H1 (cell line): Measurements from ENCODE around the gene ERC1. TPM values are rescaled to one million over a fixed set of nuclear protein-coding genes. Genes with fewer than 3 reads are reported as not detected.

Experiments
- CTCF ChIA-PET: fragments of 300-600 bp; sonication (Branson Sonifier 250); formaldehyde crosslinking; loops from one replicate; lab custom pipeline; 2021; ENCODE audit not compliant: partially characterized antibody; lab: Charles Lee
- POLR2A ChIA-PET: fragments of 300-600 bp; sonication (Branson Sonifier 250); formaldehyde crosslinking; loops from one replicate; lab custom pipeline; 2021; ENCODE audit warnings: inconsistent platforms; ENCODE audit not compliant: partially characterized antibody; lab: Charles Lee
- DNase-seq, 2 experiments: peaks; one replicate each; pipeline versions ENCODE4 v3.0.0 to v3.0.0-alpha.2; 2010 to 2022; ENCODE audit warnings: low spot score in 2 of 2, low read depth in 1 of 2, mixed read lengths in 1 of 2
- FAIRE-seq: peaks from 2 replicates; lab custom pipeline; 2011; peaks lifted over from hg19 to GRCh38; lab: Jason Lieb, UNC
- H2AFZ ChIP-seq: 2 replicates; pipeline ENCODE4 v1.8.1; 2012; ENCODE audit warnings: low read length, inconsistent platforms
- H2AK5ac ChIP-seq: 2 replicates; pipeline ENCODE4 v1.6.1; 2013; ENCODE audit warnings: low read depth, low read length
- H2BK120ac ChIP-seq: replicated peaks from 2 replicates; pipeline ENCODE3; 2013; ENCODE audit warnings: low read depth, low read length, inconsistent platforms
- H2BK12ac ChIP-seq: 2 replicates; pipeline ENCODE4 v1.6.1; 2013; ENCODE audit warnings: low read depth, low read length
- H2BK15ac ChIP-seq: 2 replicates; pipeline ENCODE4 v1.6.1; 2013; ENCODE audit warnings: low read length
- H2BK20ac ChIP-seq: 2 replicates; pipeline ENCODE4 v1.6.1; 2013; ENCODE audit warnings: low read length
- H2BK5ac ChIP-seq: 2 replicates; pipeline ENCODE4 v1.6.1; 2013; ENCODE audit warnings: low read depth, low read length
- H3K14ac ChIP-seq: 2 replicates; pipeline ENCODE4 v1.6.1; 2013; ENCODE audit warnings: inconsistent platforms; ENCODE audit not compliant: insufficient read length
- H3K18ac ChIP-seq: 2 replicates; pipeline ENCODE4 v1.6.1; 2013; ENCODE audit warnings: low read length; ENCODE audit errors: extremely low read depth
- H3K23ac ChIP-seq: 2 replicates; pipeline ENCODE4 v1.6.1; 2013; ENCODE audit warnings: inconsistent platforms; ENCODE audit not compliant: insufficient read length
- H3K23me2 ChIP-seq: 2 replicates; pipeline ENCODE4 v1.6.1; 2013; ENCODE audit warnings: low read depth, low read length
- H3K27ac ChIP-seq: 2 replicates; pipeline ENCODE4 v1.6.1; 2011; ENCODE audit warnings: low read depth, low read length, inconsistent platforms
- H3K27me3 ChIP-seq, 4 experiments: replicated peaks in 1 of 4; 1 replicate in 1 of 4; 2 replicates in 3 of 4; pipeline versions ENCODE4 v1.6.1 to v1.8.1; 2011 to 2013; ENCODE audit warnings: low read length in 3 of 4, mild to moderate bottlenecking in 3 of 4, inconsistent platforms in 2 of 4, mixed read lengths in 2 of 4, moderate library complexity in 1 of 4; ENCODE audit not compliant: control insufficient read depth in 3 of 4, insufficient read depth in 3 of 4; ENCODE audit errors: extremely low read depth in 1 of 4
- H3K36me3 ChIP-seq, 4 experiments: 2 replicates each; pipeline versions ENCODE4 v1.6.1 to v1.8.1; 2011 to 2013; ENCODE audit warnings: mild to moderate bottlenecking in 4 of 4, low read length in 3 of 4, moderate library complexity in 2 of 4, control low read depth in 1 of 4, inconsistent platforms in 1 of 4; ENCODE audit not compliant: insufficient read depth in 4 of 4, control insufficient read depth in 2 of 4
- H3K4ac ChIP-seq: replicated peaks from 2 replicates; pipeline ENCODE3; 2013; ENCODE audit warnings: low read length, low read depth, mixed read lengths, inconsistent platforms; ENCODE audit not compliant: insufficient read length
- H3K4me1 ChIP-seq, 4 experiments: replicated peaks in 1 of 4; 1 replicate in 1 of 4; 2 replicates in 3 of 4; pipeline versions ENCODE4 v1.6.1 to v1.8.1; 2011 to 2013; ENCODE audit warnings: low read length in 3 of 4, inconsistent platforms in 2 of 4, mixed read lengths in 1 of 4; ENCODE audit not compliant: insufficient read depth in 4 of 4, control insufficient read depth in 3 of 4
- H3K4me2 ChIP-seq, 2 experiments: 2 replicates each; pipeline versions ENCODE4 v1.6.1 to v1.8.1; 2011 to 2013; ENCODE audit warnings: low read depth in 2 of 2, low read length in 2 of 2, control low read depth in 1 of 2, inconsistent platforms in 1 of 2, mild to moderate bottlenecking in 1 of 2; ENCODE audit not compliant: insufficient read depth in 1 of 2
- H3K4me3 ChIP-seq, 4 experiments: fragments of 200-600, 300-600 bp in 1 of 4; sonication (generic), shearing (Covaris generic), sonication (Bioruptor Twin) in 1 of 4; 2 replicates each; pipeline versions ENCODE4 v1.5.1 to v1.8.1; 2011 to 2016; ENCODE audit warnings: low read length in 4 of 4, low read depth in 3 of 4, control low read depth in 2 of 4, inconsistent platforms in 2 of 4, mild to moderate bottlenecking in 2 of 4, mixed read lengths in 1 of 4, moderate library complexity in 1 of 4; ENCODE audit not compliant: insufficient read depth in 2 of 4; ENCODE audit errors: extremely low read depth in 1 of 4
- H3K56ac ChIP-seq: replicated peaks from 2 replicates; pipeline ENCODE3; 2013; ENCODE audit warnings: low read depth, mild to moderate bottlenecking, mixed read lengths, low read length, inconsistent platforms; ENCODE audit not compliant: insufficient read length
- H3K79me1 ChIP-seq: 2 replicates; pipeline ENCODE4 v1.6.1; 2013; ENCODE audit warnings: low read depth, low read length, control low read depth
- H3K79me2 ChIP-seq, 2 experiments: 2 replicates each; pipeline versions ENCODE4 v1.6.1 to v1.8.1; 2012 to 2013; ENCODE audit warnings: low read length in 2 of 2, mild to moderate bottlenecking in 2 of 2, inconsistent platforms in 1 of 2; ENCODE audit not compliant: insufficient read depth in 2 of 2, control insufficient read depth in 1 of 2
- H3K9ac ChIP-seq, 4 experiments: replicated peaks in 1 of 4; 1 replicate in 1 of 4; 2 replicates in 3 of 4; pipeline versions ENCODE4 v1.6.1 to v1.8.1; 2011 to 2013; ENCODE audit warnings: low read depth in 3 of 4, low read length in 3 of 4, control low read depth in 2 of 4, mild to moderate bottlenecking in 2 of 4, moderate library complexity in 2 of 4, inconsistent platforms in 1 of 4; ENCODE audit errors: extremely low read depth in 1 of 4
- H3K9me3 ChIP-seq, 2 experiments: 2 replicates each; pipeline versions ENCODE4 v1.6.1 to v1.8.1; 2012 to 2013; ENCODE audit warnings: mild to moderate bottlenecking in 2 of 2, moderate library complexity in 2 of 2, control low read depth in 1 of 2, inconsistent platforms in 1 of 2, low read depth in 1 of 2, low read length in 1 of 2, mixed read lengths in 1 of 2; ENCODE audit not compliant: insufficient read depth in 2 of 2
- H4K20me1 ChIP-seq, 2 experiments: replicated peaks in 1 of 2; 2 replicates each; pipeline versions ENCODE3 to v1.8.1; 2011 to 2013; ENCODE audit warnings: inconsistent platforms in 2 of 2, low read length in 2 of 2, mild to moderate bottlenecking in 1 of 2; ENCODE audit not compliant: insufficient read depth in 2 of 2, control insufficient read depth in 1 of 2
- H4K5ac ChIP-seq: 2 replicates; pipeline ENCODE4 v1.6.1; 2013; ENCODE audit warnings: low read length, low read depth, mixed read lengths, inconsistent platforms; ENCODE audit not compliant: insufficient read length
- H4K8ac ChIP-seq: 2 replicates; pipeline ENCODE4 v1.8.0; 2013; ENCODE audit warnings: mild to moderate bottlenecking, moderate library complexity, low read length, inconsistent platforms; ENCODE audit not compliant: insufficient read depth; ENCODE audit errors: extremely low read depth
- H4K91ac ChIP-seq: replicated peaks from 2 replicates; pipeline ENCODE3; 2013; ENCODE audit warnings: low read length, mixed read lengths, inconsistent platforms; ENCODE audit not compliant: insufficient read length
- FOSL1 ChIP-seq: IDR thresholded peaks from 2 replicates; pipeline ENCODE4 v1.6.1; 2011; ENCODE audit warnings: mild to moderate bottlenecking, low read depth, low read length, moderate library complexity; ENCODE audit not compliant: insufficient read depth
- RBBP5 ChIP-seq: IDR thresholded peaks from 2 replicates; pipeline ENCODE4 v1.7.1; 2012; ENCODE audit warnings: low read depth, mild to moderate bottlenecking, inconsistent platforms, low read length, moderate library complexity, borderline replicate concordance
- RNF2 ChIP-seq: fragments of 200-900, 300-1000 bp; sonication (generic); IDR thresholded peaks from 2 replicates; pipeline ENCODE4 v1.7.1; 2016; ENCODE audit warnings: borderline replicate concordance, low read depth, mild to moderate bottlenecking, antibody characterized with exemption, low read length; ENCODE audit not compliant: poor library complexity, severe bottlenecking; ENCODE audit errors: missing control alignments
- TAF7 ChIP-seq: optimal IDR thresholded peaks from 2 replicates; pipeline ENCODE3; 2011; ENCODE audit warnings: low read depth, mild to moderate bottlenecking, inconsistent platforms, low read length, moderate library complexity, borderline replicate concordance
- ZNF274 ChIP-seq: IDR thresholded peaks from 2 replicates; pipeline ENCODE4 v1.7.0; 2012; ENCODE audit warnings: low read length, borderline replicate concordance; ENCODE audit errors: extremely low read depth
- WGBS, 2 experiments: shearing (Covaris generic) in 1 of 2; methylation state at CpG; one replicate each; pipeline versions ENCODE4 v1.1.6 to v1.1.7; 2013 to 2015; ENCODE audit warnings: low lambda C conversion rate in 2 of 2, mixed read lengths in 2 of 2, inconsistent platforms in 1 of 2, low coverage in 1 of 2, missing lambda C conversion rate in 1 of 2; ENCODE audit not compliant: insufficient replicate concordance in 2 of 2, insufficient coverage in 1 of 2, insufficient read length in 1 of 2; ENCODE audit errors: extremely low coverage in 1 of 2, missing lambda C conversion rate in 1 of 2; 5-methylcytosine and 5-hydroxymethylcytosine counted together
- polyA plus RNA-seq, 7 experiments: library from polyadenylated mRNA; depleted of rRNA in 3 of 7; stranded (reverse) in 5 of 7; unstranded in 2 of 7; fragments of >200 nt in 5 of 7; fragments of 200-250 nt in 2 of 7; gene quantifications; 1 replicate in 5 of 7; 2 replicates in 1 of 7; 4 replicates in 1 of 7; pipeline versions ENCODE4 v1.2.1 to v1.2.3, GENCODE V29; 2011 to 2013; ENCODE audit warnings: missing spikeins in 2 of 7, mixed read lengths in 2 of 7
- total RNA-seq: library from RNA; stranded (reverse); fragmentation: NEBNext Ultra II Directional; extraction: Animal tissue kit (Norgen Biotek cat#: 25700); gene quantifications from 2 replicates; pipeline ENCODE4 v1.2.1, GENCODE V29; 2021
- TF ChIP-seq, protein P1 (sequence below): IDR thresholded peaks from 2 replicates; pipeline ENCODE4 v1.6.1; 2012; ENCODE audit warnings: inconsistent platforms

Gene ERC1
- total and polyA plus RNA-seq, 2 of the 8 experiments (the other 6 are each of a cell fraction or from before 2014, with no cell fraction given), result 7.8 to 45.7 TPM

GRCh38 chr12:1357711-1358110 is 366.7 kb downstream of the ERC1 start:
- no peak overlapping the region for H4K8ac ChIP-seq
- no peak overlapping the region for H4K5ac ChIP-seq
- H2BK12ac ChIP-seq, result no peak overlapping the region
- TF ChIP-seq RBBP5, result no peak
- no peak for TF ChIP-seq ZNF274
- no peak for TF ChIP-seq TAF7
- no peak for TF ChIP-seq RNF2
- TF ChIP-seq, protein P1, sequence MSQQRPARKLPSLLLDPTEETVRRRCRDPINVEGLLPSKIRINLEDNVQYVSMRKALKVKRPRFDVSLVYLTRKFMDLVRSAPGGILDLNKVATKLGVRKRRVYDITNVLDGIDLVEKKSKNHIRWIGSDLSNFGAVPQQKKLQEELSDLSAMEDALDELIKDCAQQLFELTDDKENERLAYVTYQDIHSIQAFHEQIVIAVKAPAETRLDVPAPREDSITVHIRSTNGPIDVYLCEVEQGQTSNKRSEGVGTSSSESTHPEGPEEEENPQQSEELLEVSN, result no peak
- TF ChIP-seq FOSL1, result no peak
- H3K23me2 ChIP-seq, result no peaks in the 10 kb centered on the region
- no peaks in the 10 kb centered on the region for H3K36me3 ChIP-seq
- H3K27me3 ChIP-seq, result no peaks in the 10 kb centered on the region
- H3K79me2 ChIP-seq, result no peaks in the 10 kb centered on the region
- DNase-seq, result no peak
- no peak overlapping the region for H3K4me3 ChIP-seq
- no peak overlapping the region for H2BK5ac ChIP-seq
- no peak overlapping the region for H3K27ac ChIP-seq
- H4K91ac ChIP-seq, result no peak overlapping the region
- H3K4me2 ChIP-seq, result no peak overlapping the region
- H2BK120ac ChIP-seq, result no peak overlapping the region
- H3K23ac ChIP-seq, result no peak overlapping the region
- ChIA-PET CTCF (interaction anchor here (0.9 to 3.4 kb wide), 2 partner anchors 12 to 240 kb away, joined by 3 to 16 read pairs; no protein-coding TSS in a partner anchor), POLR2A (no interaction called here)
- no peaks in the 10 kb centered on the region for H3K4me1 ChIP-seq
- no peaks in the 10 kb centered on the region for H3K79me1 ChIP-seq
- no peaks in the 10 kb centered on the region for H3K9me3 ChIP-seq
- H3K18ac ChIP-seq, result no peak overlapping the region
- H3K56ac ChIP-seq, result no peak overlapping the region
- FAIRE-seq, result no peak
- H2AFZ ChIP-seq, result no peak overlapping the region
- H2BK15ac ChIP-seq, result no peak overlapping the region
- no peak overlapping the region for H3K14ac ChIP-seq
- WGBS, 2 experiments, result 95% methylated on average over 1 of the region's 1 CpG; no CpG with 5 or more reads in 1 of the 2 experiments
- no peaks in the 10 kb centered on the region for H4K20me1 ChIP-seq
- H3K4ac ChIP-seq, result no peak overlapping the region
- H3K9ac ChIP-seq, result no peak overlapping the region
- no peak overlapping the region for H2AK5ac ChIP-seq
- no peak overlapping the region for H2BK20ac ChIP-seq
